BE2C (cell line): Measurements from ENCODE around the gene RNF180.

ENCODE experiments used
- DNase-seq: peaks from one replicate; pipeline ENCODE4 v3.0.0-alpha.2; 2020
- H3K27me3 ChIP-seq: fragments of 250-450 bp; sonication (Bioruptor Pico); 2 replicates; pipeline ENCODE4 v1.5.1; 2020; ENCODE audit warnings: mild to moderate bottlenecking
- H3K36me3 ChIP-seq: fragments of 250-450 bp; sonication (Bioruptor Pico); 2 replicates; pipeline ENCODE4 v1.5.1; 2020; ENCODE audit warnings: mild to moderate bottlenecking
- H3K4me1 ChIP-seq: fragments of 250-450 bp; sonication (Bioruptor Pico); 2 replicates; pipeline ENCODE4 v1.5.1; 2020
- H3K4me3 ChIP-seq: 2 replicates; pipeline ENCODE4 v1.5.1; 2011; ENCODE audit warnings: low read depth, low read length
- H3K9me3 ChIP-seq: fragments of 250-450 bp; sonication (Bioruptor Pico); 2 replicates; pipeline ENCODE4 v1.5.1; 2020
- TF ChIP-seq, protein P1 (sequence below): IDR thresholded peaks from 2 replicates; pipeline ENCODE4 v1.5.1; 2012; ENCODE audit warnings: mild to moderate bottlenecking, low read depth, low read length

The RNF180 gene

DNA sequence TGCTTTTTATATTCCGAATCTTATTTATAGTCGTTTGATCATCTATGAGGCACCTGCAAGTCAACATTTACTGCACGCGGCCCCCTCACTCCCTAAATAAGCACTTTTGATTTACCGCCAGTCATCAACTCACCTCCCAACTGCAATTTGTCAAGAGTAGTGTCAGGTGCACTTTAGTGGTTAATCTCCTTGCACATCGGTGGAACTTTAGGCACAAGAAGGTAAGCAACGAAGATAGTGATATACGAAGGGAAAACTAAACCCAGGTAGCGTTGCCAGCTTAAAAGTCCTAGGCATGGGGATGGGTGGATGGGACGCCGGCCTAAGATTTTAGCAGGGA lies 513 bp upstream of the RNF180 start:
- DNase-seq = no peak
- no peaks in the 10 kb centered on the region for H3K9me3 ChIP-seq
- peaks cover 23% of the 10 kb centered on the region for H3K27me3 ChIP-seq
- TF ChIP-seq, protein P1, sequence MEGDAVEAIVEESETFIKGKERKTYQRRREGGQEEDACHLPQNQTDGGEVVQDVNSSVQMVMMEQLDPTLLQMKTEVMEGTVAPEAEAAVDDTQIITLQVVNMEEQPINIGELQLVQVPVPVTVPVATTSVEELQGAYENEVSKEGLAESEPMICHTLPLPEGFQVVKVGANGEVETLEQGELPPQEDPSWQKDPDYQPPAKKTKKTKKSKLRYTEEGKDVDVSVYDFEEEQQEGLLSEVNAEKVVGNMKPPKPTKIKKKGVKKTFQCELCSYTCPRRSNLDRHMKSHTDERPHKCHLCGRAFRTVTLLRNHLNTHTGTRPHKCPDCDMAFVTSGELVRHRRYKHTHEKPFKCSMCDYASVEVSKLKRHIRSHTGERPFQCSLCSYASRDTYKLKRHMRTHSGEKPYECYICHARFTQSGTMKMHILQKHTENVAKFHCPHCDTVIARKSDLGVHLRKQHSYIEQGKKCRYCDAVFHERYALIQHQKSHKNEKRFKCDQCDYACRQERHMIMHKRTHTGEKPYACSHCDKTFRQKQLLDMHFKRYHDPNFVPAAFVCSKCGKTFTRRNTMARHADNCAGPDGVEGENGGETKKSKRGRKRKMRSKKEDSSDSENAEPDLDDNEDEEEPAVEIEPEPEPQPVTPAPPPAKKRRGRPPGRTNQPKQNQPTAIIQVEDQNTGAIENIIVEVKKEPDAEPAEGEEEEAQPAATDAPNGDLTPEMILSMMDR = no peak
- no peaks in the 10 kb centered on the region for H3K4me1 ChIP-seq
- no peaks in the 10 kb centered on the region for H3K36me3 ChIP-seq
- H3K4me3 ChIP-seq = no peak overlapping the region

DNA sequence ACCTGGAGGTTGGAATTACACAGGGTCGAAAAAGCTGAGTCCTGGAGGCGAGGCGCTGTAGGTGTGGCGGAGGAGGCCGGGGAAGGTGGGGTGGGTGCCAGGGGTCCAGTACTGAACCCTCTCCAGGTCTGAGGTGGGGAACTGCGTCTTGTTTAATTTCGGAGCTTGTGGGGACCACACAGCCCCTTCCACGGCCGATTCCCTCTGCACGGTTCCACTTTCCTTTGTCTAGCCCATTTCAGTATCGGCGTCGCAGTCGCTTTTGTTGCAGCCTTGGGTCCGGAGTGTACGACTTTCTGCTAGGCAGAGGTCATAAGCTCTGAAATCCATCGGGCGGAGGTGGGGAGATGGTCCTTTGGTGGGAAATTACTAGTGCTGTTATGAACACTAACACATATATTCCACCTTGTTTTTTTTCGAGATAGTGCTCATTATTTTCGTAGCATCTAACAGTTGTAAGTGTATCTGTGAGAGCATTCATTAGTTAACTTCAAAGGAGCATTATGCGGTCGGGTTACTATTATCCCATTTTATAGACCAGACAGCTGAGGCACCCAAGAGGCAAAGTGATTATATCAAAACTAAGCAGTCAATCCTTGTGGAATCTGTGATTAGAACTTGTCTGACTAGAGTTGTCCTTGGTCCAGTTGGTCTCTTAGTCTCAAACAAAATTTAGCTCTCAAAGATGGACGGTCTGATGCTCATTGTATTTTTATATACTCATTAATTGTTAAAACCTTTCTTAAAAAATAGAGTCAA lies 737 bp downstream of the RNF180 start:
- TF ChIP-seq, protein P1 = no peak
- peaks cover 23% of the 10 kb centered on the region for H3K27me3 ChIP-seq
- H3K9me3 ChIP-seq = no peaks in the 10 kb centered on the region
- H3K36me3 ChIP-seq = no peaks in the 10 kb centered on the region
- H3K4me1 ChIP-seq = no peaks in the 10 kb centered on the region
- no peak for DNase-seq
- no peak overlapping the region for H3K4me3 ChIP-seq

DNA sequence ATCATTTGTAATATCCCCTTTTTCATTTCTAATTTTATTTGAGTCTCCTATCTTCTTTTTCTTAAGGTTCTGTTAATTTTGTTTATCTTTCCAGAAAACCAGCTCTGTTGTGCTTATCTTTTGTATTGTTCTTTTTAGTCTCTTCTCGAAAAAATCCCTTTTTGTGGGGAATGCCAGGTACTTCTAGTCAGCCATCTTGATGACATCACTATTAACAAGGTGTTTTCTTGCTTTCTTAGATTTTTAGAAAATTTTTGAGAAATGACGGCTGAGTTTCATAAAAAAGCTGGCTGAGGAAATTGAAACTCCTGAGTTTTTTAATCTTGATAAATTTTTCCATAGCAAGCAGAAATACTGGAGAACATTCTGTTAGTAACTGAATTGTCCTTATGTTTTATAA lies 10.7 kb downstream of the RNF180 start:
- no peaks in the 10 kb centered on the region for H3K36me3 ChIP-seq
- H3K4me3 ChIP-seq = no peak overlapping the region
- no peaks in the 10 kb centered on the region for H3K4me1 ChIP-seq
- H3K9me3 ChIP-seq = no peaks in the 10 kb centered on the region; the same call in 1 of the 2 replicates
- no peak for DNase-seq
- TF ChIP-seq, protein P1 = no peak
- H3K27me3 ChIP-seq = no peaks in the 10 kb centered on the region

DNA sequence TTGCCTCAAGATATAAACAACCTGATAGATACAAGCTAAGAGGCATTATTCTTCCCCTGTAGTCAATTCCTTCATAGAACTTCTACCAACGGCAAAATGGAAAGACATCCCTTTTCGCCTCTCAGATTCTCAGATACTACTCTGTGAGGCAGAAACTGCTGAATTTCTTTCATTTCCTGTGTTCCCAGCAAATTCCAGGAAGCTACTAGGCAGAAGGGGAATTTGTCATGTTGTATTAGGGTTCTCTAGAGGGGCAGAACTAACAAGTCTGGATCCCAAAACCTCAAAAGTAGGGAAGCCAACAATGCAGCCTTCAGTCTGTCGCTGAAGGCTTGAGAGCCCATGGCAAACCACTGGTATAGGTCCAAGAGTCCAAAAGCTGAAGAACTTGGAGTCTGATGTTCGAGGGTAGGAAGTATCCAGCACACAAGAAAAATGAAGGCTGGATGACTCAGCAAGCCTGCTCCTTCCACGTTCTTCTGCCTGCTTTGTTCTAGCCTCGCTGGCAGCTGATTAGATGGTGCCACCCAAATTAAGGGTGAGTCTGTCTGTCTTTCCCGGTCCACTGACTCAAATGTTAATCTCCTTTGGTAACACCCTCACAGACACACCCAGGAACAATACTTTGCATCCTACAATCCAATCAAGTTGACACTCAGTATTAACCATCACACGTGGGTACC lies 15.2 kb downstream of the RNF180 start:
- H3K27me3 ChIP-seq = no peaks in the 10 kb centered on the region
- H3K4me3 ChIP-seq = no peak overlapping the region
- H3K36me3 ChIP-seq = no peaks in the 10 kb centered on the region
- no peaks in the 10 kb centered on the region; the same call in 1 of the 2 replicates for H3K9me3 ChIP-seq
- H3K4me1 ChIP-seq = no peaks in the 10 kb centered on the region
- TF ChIP-seq, protein P1 = no peak
- no peak for DNase-seq

DNA sequence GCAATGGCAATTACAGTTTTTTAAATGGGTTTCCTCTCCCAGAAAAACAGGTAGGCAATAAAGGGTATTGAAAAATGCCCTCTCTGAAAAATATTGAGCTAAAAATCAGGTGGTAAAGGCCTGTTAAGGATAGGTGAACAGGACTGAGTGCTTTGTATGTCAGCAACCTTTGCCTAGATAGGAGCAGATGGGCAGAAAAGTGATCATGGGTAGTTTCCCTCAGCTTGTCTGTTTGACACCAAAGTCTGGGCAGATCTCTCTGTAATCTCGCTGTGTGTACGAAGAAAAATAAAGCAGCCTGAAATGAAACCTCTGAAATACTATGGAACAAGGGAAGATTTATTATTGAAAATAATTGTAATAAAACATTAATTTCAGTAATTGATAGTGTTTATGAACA lies 15.8 kb downstream of the RNF180 start:
- DNase-seq = no peak
- Histone ChIP-seq H3K9me3 (no peaks in the 10 kb centered on the region; the same call in 1 of the 2 replicates), H3K4me3 (no peak overlapping the region), H3K4me1 (no peaks in the 10 kb centered on the region), H3K36me3 (no peaks in the 10 kb centered on the region), H3K27me3 (no peaks in the 10 kb centered on the region)
- TF ChIP-seq, protein P1 = no peak

DNA sequence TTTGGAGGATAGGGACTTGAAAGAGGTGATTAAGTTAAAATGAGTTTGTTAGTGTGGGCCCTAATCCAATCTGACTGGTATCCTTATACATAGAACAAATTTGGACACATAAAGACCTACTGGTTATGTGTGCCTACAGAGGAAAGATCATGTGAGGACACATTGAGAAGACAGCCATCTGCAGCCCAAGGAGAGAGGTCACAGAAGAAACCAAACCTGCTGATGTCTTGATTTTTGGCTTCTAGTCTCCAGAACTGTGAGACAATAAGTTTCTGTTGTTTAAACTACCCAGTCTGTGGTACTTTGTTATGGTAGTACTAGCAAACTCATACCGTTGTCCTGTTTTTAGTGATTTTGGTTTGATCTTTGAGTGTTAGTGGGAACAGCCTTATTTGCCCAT lies 18.3 kb downstream of the RNF180 start:
- DNase-seq = no peak
- TF ChIP-seq, protein P1 = no peak
- Histone ChIP-seq H3K36me3 (no peaks in the 10 kb centered on the region), H3K9me3 (no peaks in the 10 kb centered on the region; the same call in 1 of the 2 replicates), H3K4me3 (no peak overlapping the region), H3K4me1 (no peaks in the 10 kb centered on the region), H3K27me3 (no peaks in the 10 kb centered on the region)
